ENCODE data around the gene BCAS3.

The BCAS3 gene

DNA sequence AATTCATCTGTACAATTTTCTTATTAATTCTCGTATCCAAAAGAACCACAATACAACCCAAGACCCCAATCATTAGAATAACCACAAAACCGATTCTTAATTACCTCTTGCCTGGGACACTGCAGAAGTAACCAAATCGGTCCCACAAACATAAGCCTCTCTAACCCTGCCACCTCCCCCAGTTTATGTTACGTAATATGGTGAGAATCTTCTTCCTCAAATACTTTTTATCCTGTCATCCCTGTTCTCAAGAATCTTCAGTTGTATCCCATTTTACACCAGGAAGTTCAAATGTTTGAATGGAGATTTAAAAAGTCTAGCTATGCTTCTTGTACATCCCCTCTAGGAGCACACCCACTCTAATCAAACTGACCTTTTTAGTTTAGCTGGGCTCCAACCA, 452.7 kb downstream of the BCAS3 start:
- H3K9me3 ChIP-seq (ENCODE audit: control insufficient read depth in 2 of 2, low read length in 2 of 2): no peaks in the 10 kb centered on the region
- no peak overlapping the region for H3K9ac ChIP-seq (ENCODE audit: low read length in 2 of 2)
- no peaks in the 10 kb centered on the region for H3K4me1 ChIP-seq (ENCODE audit: control insufficient read depth, insufficient read depth, low read length)
- H3K27me3 ChIP-seq (ENCODE audit: control insufficient read depth in 1 of 2, insufficient read depth in 2 of 2, low read length in 2 of 2): no peaks in the 10 kb centered on the region
- H3K36me3 ChIP-seq (ENCODE audit: control insufficient read depth in 2 of 2, insufficient read depth in 2 of 2, low read length in 2 of 2): no peaks in the 10 kb centered on the region
- no peak overlapping the region for H3K27ac ChIP-seq (ENCODE audit: low read length)
- no peak overlapping the region for H3K4me3 ChIP-seq (ENCODE audit: low read length in 2 of 2)

DNA sequence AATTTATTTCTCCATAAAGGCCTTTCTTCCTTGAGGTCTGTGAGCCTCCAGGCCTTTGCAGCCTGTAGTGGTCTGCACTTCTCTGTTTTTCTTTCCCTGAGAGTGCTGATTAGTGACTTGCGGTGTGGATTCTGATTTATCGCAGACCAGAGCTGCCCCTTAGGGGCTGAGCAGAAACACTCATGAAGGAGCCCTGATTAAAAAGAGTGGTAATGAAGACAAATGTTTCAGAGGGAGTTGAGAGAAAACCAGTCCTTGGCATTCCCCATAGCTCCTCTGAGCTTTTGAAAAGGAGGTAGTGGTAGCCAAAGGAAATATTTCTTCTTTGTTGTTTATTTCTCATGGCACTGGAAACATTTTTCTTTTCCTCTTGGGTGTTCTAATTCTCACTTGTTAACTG, 453.9 kb downstream of the BCAS3 start:
- H3K4me1 ChIP-seq (ENCODE audit: control insufficient read depth, insufficient read depth, low read length): no peaks in the 10 kb centered on the region
- no peaks in the 10 kb centered on the region for H3K9me3 ChIP-seq (ENCODE audit: control insufficient read depth in 2 of 2, low read length in 2 of 2)
- H3K4me3 ChIP-seq (ENCODE audit: low read length in 2 of 2): no peak overlapping the region
- H3K27me3 ChIP-seq (ENCODE audit: control insufficient read depth in 1 of 2, insufficient read depth in 2 of 2, low read length in 2 of 2): no peaks in the 10 kb centered on the region
- H3K27ac ChIP-seq (ENCODE audit: low read length): no peak overlapping the region
- no peak overlapping the region for H3K9ac ChIP-seq (ENCODE audit: low read length in 2 of 2)
- no peaks in the 10 kb centered on the region for H3K36me3 ChIP-seq (ENCODE audit: control insufficient read depth in 2 of 2, insufficient read depth in 2 of 2, low read length in 2 of 2)

DNA sequence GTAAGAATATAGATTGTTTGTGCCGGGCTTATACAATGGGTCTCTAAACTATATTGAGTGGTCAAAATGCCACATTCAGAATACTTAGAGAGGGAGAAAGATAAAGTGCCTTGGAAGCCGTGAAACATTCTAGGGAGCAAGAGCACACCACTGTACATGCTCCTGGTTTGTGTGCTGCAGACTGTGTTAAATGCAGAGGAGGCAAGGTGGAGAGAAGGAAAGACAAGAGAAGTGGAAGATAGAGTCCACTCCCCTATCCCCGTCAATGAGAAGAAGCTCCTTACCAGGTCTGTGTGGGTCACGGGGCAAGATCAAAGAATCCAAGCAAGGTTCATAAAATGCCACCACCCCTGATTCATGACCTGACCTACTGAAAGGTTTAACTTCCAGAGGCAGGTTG, 454.9 kb downstream of the BCAS3 start:
- Histone ChIP-seq H3K9me3 (ENCODE audit: control insufficient read depth in 2 of 2, low read length in 2 of 2) (no peaks in the 10 kb centered on the region), H3K4me1 (ENCODE audit: control insufficient read depth, insufficient read depth, low read length) (no peaks in the 10 kb centered on the region), H3K36me3 (ENCODE audit: control insufficient read depth in 2 of 2, insufficient read depth in 2 of 2, low read length in 2 of 2) (no peaks in the 10 kb centered on the region), H3K27ac (ENCODE audit: low read length) (no peak overlapping the region), H3K9ac (ENCODE audit: low read length in 2 of 2) (no peak overlapping the region), H3K4me3 (ENCODE audit: low read length in 2 of 2) (no peak overlapping the region), H3K27me3 (ENCODE audit: control insufficient read depth in 1 of 2, insufficient read depth in 2 of 2, low read length in 2 of 2) (no peaks in the 10 kb centered on the region)

DNA sequence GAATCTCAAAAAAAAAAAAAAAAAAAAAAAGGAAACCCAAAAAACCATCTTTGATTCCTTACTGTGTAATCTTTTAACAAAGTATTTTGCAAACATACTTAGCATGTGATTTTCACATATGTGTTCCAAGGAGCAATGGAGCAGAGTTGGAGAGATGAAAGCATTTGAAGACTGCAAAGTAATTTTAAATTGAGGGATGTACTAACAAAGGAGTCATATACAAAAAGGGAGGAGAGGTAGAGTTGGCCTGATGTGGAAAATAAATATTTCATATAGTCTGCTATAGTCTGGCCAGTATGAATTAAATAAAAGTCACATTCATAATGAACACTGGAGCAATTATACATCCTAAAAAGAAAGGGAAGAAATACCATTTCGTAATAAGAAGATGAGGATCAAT, 456.2 kb downstream of the BCAS3 start:
- Histone ChIP-seq H3K27me3 (ENCODE audit: control insufficient read depth in 1 of 2, insufficient read depth in 2 of 2, low read length in 2 of 2) (no peaks in the 10 kb centered on the region), H3K9ac (ENCODE audit: low read length in 2 of 2) (no peak overlapping the region), H3K27ac (ENCODE audit: low read length) (no peak overlapping the region), H3K4me1 (ENCODE audit: control insufficient read depth, insufficient read depth, low read length) (no peaks in the 10 kb centered on the region), H3K9me3 (ENCODE audit: control insufficient read depth in 2 of 2, low read length in 2 of 2) (no peaks in the 10 kb centered on the region), H3K4me3 (ENCODE audit: low read length in 2 of 2) (no peak overlapping the region), H3K36me3 (ENCODE audit: control insufficient read depth in 2 of 2, insufficient read depth in 2 of 2, low read length in 2 of 2) (no peaks in the 10 kb centered on the region)

DNA sequence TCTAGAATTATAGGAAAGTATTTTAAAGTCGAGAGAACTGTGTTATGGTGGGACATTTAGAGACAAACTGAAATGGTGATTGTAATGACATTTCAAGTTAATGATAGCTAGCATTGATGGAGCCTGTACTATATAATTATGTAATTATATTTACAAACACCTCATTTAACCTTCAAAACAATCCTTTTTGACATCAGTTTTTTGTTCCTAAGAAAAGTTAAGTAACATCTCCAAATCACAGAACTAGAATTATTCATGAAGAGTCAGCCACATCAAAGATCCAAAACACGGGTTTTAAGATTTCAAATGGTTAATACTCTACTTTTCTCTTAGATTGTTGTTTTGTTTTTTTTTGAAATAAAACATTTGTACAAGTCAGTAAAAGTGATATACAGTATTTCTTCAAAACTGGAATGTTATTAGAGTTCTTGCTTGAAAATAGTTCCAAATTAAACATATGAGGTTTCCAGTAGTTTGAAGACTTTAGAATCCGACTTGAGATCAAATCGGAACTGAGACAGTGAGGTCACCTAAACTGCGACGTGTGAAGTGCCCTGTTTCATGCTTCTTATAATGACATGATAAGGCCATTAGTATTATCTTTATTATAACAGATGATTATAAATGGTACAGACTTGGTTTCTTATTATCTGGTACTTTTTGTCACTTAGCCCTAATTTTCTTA, 457.0 kb downstream of the BCAS3 start:
- no peak overlapping the region for H3K9ac ChIP-seq (ENCODE audit: low read length in 2 of 2)
- H3K27me3 ChIP-seq (ENCODE audit: control insufficient read depth in 1 of 2, insufficient read depth in 2 of 2, low read length in 2 of 2): no peaks in the 10 kb centered on the region
- no peak overlapping the region for H3K4me3 ChIP-seq (ENCODE audit: low read length in 2 of 2)
- no peak overlapping the region for H3K27ac ChIP-seq (ENCODE audit: low read length)
- H3K4me1 ChIP-seq (ENCODE audit: control insufficient read depth, insufficient read depth, low read length): no peaks in the 10 kb centered on the region
- H3K36me3 ChIP-seq (ENCODE audit: control insufficient read depth in 2 of 2, insufficient read depth in 2 of 2, low read length in 2 of 2): no peaks in the 10 kb centered on the region
- H3K9me3 ChIP-seq (ENCODE audit: control insufficient read depth in 2 of 2, low read length in 2 of 2): no peaks in the 10 kb centered on the region

DNA sequence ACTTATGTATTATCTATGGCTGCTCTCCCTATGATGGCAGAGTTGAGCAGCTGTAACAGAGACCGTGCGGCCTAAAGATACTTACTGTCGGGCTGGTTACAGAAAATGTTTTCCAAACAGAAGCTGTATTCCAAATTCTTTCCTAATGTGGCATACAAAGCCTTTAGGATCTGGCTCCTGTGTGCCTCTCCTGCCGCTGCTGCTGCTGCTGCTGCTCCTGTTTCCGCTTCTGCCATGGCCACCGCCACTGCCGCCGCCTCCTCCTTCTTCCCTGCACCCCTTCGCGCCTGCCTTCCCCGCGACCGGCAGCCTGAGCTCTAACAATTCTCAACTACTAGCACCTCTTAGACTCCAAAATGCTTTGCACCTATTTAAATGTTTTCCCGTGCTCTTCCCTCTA, 458.1 kb downstream of the BCAS3 start:
- no peaks in the 10 kb centered on the region for H3K27me3 ChIP-seq (ENCODE audit: control insufficient read depth in 1 of 2, insufficient read depth in 2 of 2, low read length in 2 of 2)
- H3K9ac ChIP-seq (ENCODE audit: low read length in 2 of 2): no peak overlapping the region
- H3K36me3 ChIP-seq (ENCODE audit: control insufficient read depth in 2 of 2, insufficient read depth in 2 of 2, low read length in 2 of 2): no peaks in the 10 kb centered on the region
- H3K4me3 ChIP-seq (ENCODE audit: low read length in 2 of 2): peak overlapping the region in 1 of 2 donors; percentile 15
- no peaks in the 10 kb centered on the region for H3K9me3 ChIP-seq (ENCODE audit: control insufficient read depth in 2 of 2, low read length in 2 of 2)
- H3K27ac ChIP-seq (ENCODE audit: low read length): no peak overlapping the region
- no peaks in the 10 kb centered on the region for H3K4me1 ChIP-seq (ENCODE audit: control insufficient read depth, insufficient read depth, low read length)

DNA sequence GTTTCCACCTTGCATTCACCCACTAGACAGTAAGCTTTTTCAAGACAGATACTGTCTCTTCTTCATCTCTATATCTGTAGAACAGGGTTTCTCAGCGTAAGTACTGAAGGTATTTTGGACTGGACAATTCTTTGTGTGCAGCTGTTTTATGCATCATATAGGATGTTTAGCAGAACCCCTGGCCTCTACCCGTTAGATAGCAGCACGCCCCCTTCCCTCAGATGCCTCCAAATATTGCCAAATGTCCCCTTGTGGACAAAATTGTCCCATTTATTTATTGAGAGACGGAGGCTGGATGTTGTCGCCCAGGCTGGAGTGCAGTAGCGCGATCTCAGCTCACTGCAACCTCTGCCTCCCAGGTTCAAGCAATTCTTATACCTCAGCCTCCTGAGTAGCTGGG, 458.6 kb downstream of the BCAS3 start:
- H3K27me3 ChIP-seq (ENCODE audit: control insufficient read depth in 1 of 2, insufficient read depth in 2 of 2, low read length in 2 of 2): no peaks in the 10 kb centered on the region
- H3K4me3 ChIP-seq (ENCODE audit: low read length in 2 of 2): no peak overlapping the region
- H3K9me3 ChIP-seq (ENCODE audit: control insufficient read depth in 2 of 2, low read length in 2 of 2): no peaks in the 10 kb centered on the region
- H3K9ac ChIP-seq (ENCODE audit: low read length in 2 of 2): no peak overlapping the region
- no peaks in the 10 kb centered on the region for H3K36me3 ChIP-seq (ENCODE audit: control insufficient read depth in 2 of 2, insufficient read depth in 2 of 2, low read length in 2 of 2)
- H3K4me1 ChIP-seq (ENCODE audit: control insufficient read depth, insufficient read depth, low read length): no peaks in the 10 kb centered on the region
- H3K27ac ChIP-seq (ENCODE audit: low read length): no peak overlapping the region

DNA sequence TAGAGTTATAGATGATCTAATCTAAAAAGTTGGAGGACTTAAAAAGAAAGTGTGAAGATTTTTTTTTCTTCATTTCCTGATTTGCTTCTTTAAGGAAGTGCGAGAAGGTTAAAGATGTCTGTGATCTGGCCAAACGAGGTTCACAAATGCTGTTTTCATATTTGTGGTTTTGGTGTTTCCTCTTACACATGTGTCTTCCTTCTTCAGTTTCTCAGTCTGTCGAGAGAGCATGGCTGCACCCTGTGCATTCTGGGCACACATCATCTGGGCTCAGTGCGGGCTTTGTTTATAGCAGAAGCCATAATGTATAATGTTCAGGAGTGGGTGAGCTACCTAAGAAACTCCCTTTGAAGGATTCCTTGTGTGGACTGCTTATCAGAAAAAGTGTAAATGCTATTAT, 461.6 kb downstream of the BCAS3 start:
- no peak overlapping the region for H3K27ac ChIP-seq (ENCODE audit: low read length)
- H3K4me3 ChIP-seq (ENCODE audit: low read length in 2 of 2): no peak overlapping the region
- no peaks in the 10 kb centered on the region for H3K9me3 ChIP-seq (ENCODE audit: control insufficient read depth in 2 of 2, low read length in 2 of 2)
- no peaks in the 10 kb centered on the region for H3K27me3 ChIP-seq (ENCODE audit: control insufficient read depth in 1 of 2, insufficient read depth in 2 of 2, low read length in 2 of 2)
- H3K9ac ChIP-seq (ENCODE audit: low read length in 2 of 2): no peak overlapping the region
- no peaks in the 10 kb centered on the region for H3K4me1 ChIP-seq (ENCODE audit: control insufficient read depth, insufficient read depth, low read length)
- H3K36me3 ChIP-seq (ENCODE audit: control insufficient read depth in 2 of 2, insufficient read depth in 2 of 2, low read length in 2 of 2): no peaks in the 10 kb centered on the region

DNA sequence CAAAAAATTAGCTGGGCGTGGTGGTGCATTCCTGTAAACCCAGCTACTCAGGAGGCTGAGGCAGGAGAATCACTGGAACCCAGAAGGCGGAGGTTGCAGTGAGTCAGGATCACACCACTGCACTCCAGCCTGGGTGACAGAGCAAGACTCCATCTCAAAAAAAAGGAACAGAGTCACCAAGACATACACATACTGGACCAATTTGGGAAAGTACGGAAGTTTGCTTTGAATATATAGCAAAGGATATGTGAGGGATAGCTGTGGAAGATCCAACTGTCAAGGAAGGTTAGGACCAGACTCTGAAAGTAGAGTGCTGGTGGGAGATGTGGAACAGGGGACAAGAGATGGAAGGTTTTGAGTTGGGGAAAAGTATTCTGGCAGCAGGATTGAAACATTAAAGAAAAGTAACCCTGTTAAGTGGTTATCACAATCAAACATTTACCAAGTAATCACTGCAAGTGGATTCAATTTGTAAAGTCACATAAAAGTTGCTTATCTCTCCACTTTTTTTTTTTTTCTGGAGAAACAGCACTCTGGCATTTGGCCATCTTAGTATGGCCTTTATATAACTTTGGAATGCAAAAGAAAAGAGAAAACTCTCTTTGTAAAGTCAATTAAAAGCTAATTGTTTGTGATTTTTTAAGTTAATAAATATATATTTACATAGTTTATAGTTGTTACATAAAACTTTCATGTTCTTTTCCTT, 462.6 kb downstream of the BCAS3 start:
- H3K27me3 ChIP-seq (ENCODE audit: control insufficient read depth in 1 of 2, insufficient read depth in 2 of 2, low read length in 2 of 2): no peaks in the 10 kb centered on the region
- H3K27ac ChIP-seq (ENCODE audit: low read length): no peak overlapping the region
- no peaks in the 10 kb centered on the region for H3K9me3 ChIP-seq (ENCODE audit: control insufficient read depth in 2 of 2, low read length in 2 of 2)
- no peak overlapping the region for H3K4me3 ChIP-seq (ENCODE audit: low read length in 2 of 2)
- H3K36me3 ChIP-seq (ENCODE audit: control insufficient read depth in 2 of 2, insufficient read depth in 2 of 2, low read length in 2 of 2): no peaks in the 10 kb centered on the region
- H3K9ac ChIP-seq (ENCODE audit: low read length in 2 of 2): no peak overlapping the region
- no peaks in the 10 kb centered on the region for H3K4me1 ChIP-seq (ENCODE audit: control insufficient read depth, insufficient read depth, low read length)

DNA sequence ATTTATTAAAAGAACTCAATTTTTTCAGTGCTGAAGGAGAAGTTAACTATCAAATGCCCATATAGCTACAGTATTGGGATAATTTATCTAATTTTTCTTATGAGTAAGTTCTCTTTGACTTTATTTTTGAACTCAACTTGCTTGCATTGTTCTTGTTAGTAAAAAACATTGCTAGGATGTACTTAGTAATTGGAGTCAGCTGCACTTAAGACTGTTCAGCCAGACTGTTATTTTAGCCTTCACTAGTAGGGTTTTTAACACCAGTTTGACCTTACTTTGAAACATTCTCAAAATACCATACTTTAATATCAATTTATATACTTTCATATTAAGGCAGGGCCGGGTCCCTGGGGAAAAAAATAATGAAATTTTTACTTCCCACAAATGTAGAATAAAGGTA, 465.4 kb downstream of the BCAS3 start:
- no peak overlapping the region for H3K9ac ChIP-seq (ENCODE audit: low read length in 2 of 2)
- no peak overlapping the region for H3K4me3 ChIP-seq (ENCODE audit: low read length in 2 of 2)
- no peak overlapping the region for H3K27ac ChIP-seq (ENCODE audit: low read length)
- H3K4me1 ChIP-seq (ENCODE audit: control insufficient read depth, insufficient read depth, low read length): no peaks in the 10 kb centered on the region
- no peaks in the 10 kb centered on the region for H3K36me3 ChIP-seq (ENCODE audit: control insufficient read depth in 2 of 2, insufficient read depth in 2 of 2, low read length in 2 of 2)
- no peaks in the 10 kb centered on the region for H3K27me3 ChIP-seq (ENCODE audit: control insufficient read depth in 1 of 2, insufficient read depth in 2 of 2, low read length in 2 of 2)
- no peaks in the 10 kb centered on the region for H3K9me3 ChIP-seq (ENCODE audit: control insufficient read depth in 2 of 2, low read length in 2 of 2)

DNA sequence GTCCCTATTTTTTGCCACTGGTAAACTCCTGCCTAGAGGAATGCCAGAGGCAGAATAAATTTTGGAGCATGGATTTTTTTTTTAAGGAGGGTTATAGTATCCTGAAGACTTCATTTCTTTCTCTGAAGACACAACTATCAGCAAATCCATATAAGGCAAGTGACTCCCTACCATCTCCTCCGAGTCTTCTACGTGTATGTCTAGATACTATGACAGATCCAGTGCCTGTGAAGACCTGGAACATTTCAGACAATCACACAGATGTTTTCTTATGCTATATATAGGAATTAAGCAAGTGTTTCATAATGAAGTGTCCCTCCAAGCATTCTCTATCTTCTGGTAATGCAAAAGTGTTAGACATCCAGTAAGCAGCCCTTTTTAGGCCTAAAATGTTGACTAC, 466.5 kb downstream of the BCAS3 start:
- no peaks in the 10 kb centered on the region for H3K4me1 ChIP-seq (ENCODE audit: control insufficient read depth, insufficient read depth, low read length)
- no peaks in the 10 kb centered on the region for H3K36me3 ChIP-seq (ENCODE audit: control insufficient read depth in 2 of 2, insufficient read depth in 2 of 2, low read length in 2 of 2)
- no peak overlapping the region for H3K9ac ChIP-seq (ENCODE audit: low read length in 2 of 2)
- no peak overlapping the region for H3K4me3 ChIP-seq (ENCODE audit: low read length in 2 of 2)
- H3K27ac ChIP-seq (ENCODE audit: low read length): no peak overlapping the region
- H3K9me3 ChIP-seq (ENCODE audit: control insufficient read depth in 2 of 2, low read length in 2 of 2): no peaks in the 10 kb centered on the region
- no peaks in the 10 kb centered on the region for H3K27me3 ChIP-seq (ENCODE audit: control insufficient read depth in 1 of 2, insufficient read depth in 2 of 2, low read length in 2 of 2)
